H1 (cell line): ENCODE results near the gene APBA2. TPM values are rescaled to one million over a fixed set of nuclear protein-coding genes. Genes with fewer than 3 reads are reported as not detected.

Experiments used
- CTCF ChIA-PET: fragments of 300-600 bp; sonication (Branson Sonifier 250); formaldehyde crosslinking; loops from one replicate; lab custom pipeline; 2021; ENCODE audit not compliant: partially characterized antibody; lab: Charles Lee
- POLR2A ChIA-PET: fragments of 300-600 bp; sonication (Branson Sonifier 250); formaldehyde crosslinking; loops from one replicate; lab custom pipeline; 2021; ENCODE audit warnings: inconsistent platforms; ENCODE audit not compliant: partially characterized antibody; lab: Charles Lee
- DNase-seq, 2 experiments: peaks; one replicate each; pipeline versions ENCODE4 v3.0.0 to v3.0.0-alpha.2; 2010 to 2022; ENCODE audit warnings: low spot score in 2 of 2, low read depth in 1 of 2, mixed read lengths in 1 of 2
- FAIRE-seq: peaks from 2 replicates; lab custom pipeline; 2011; peaks lifted over from hg19 to GRCh38; lab: Jason Lieb, UNC
- H2AFZ ChIP-seq: 2 replicates; pipeline ENCODE4 v1.8.1; 2012; ENCODE audit warnings: low read length, inconsistent platforms
- H2AK5ac ChIP-seq: 2 replicates; pipeline ENCODE4 v1.6.1; 2013; ENCODE audit warnings: low read depth, low read length
- H2BK120ac ChIP-seq: replicated peaks from 2 replicates; pipeline ENCODE3; 2013; ENCODE audit warnings: low read depth, low read length, inconsistent platforms
- H2BK12ac ChIP-seq: 2 replicates; pipeline ENCODE4 v1.6.1; 2013; ENCODE audit warnings: low read depth, low read length
- H2BK15ac ChIP-seq: 2 replicates; pipeline ENCODE4 v1.6.1; 2013; ENCODE audit warnings: low read length
- H2BK20ac ChIP-seq: 2 replicates; pipeline ENCODE4 v1.6.1; 2013; ENCODE audit warnings: low read length
- H2BK5ac ChIP-seq: 2 replicates; pipeline ENCODE4 v1.6.1; 2013; ENCODE audit warnings: low read depth, low read length
- H3K14ac ChIP-seq: 2 replicates; pipeline ENCODE4 v1.6.1; 2013; ENCODE audit warnings: inconsistent platforms; ENCODE audit not compliant: insufficient read length
- H3K18ac ChIP-seq: 2 replicates; pipeline ENCODE4 v1.6.1; 2013; ENCODE audit warnings: low read length; ENCODE audit errors: extremely low read depth
- H3K23ac ChIP-seq: 2 replicates; pipeline ENCODE4 v1.6.1; 2013; ENCODE audit warnings: inconsistent platforms; ENCODE audit not compliant: insufficient read length
- H3K23me2 ChIP-seq: 2 replicates; pipeline ENCODE4 v1.6.1; 2013; ENCODE audit warnings: low read depth, low read length
- H3K27ac ChIP-seq: 2 replicates; pipeline ENCODE4 v1.6.1; 2011; ENCODE audit warnings: low read depth, low read length, inconsistent platforms
- H3K27me3 ChIP-seq, 4 experiments: replicated peaks in 1 of 4; 1 replicate in 1 of 4; 2 replicates in 3 of 4; pipeline versions ENCODE4 v1.6.1 to v1.8.1; 2011 to 2013; ENCODE audit warnings: low read length in 3 of 4, mild to moderate bottlenecking in 3 of 4, inconsistent platforms in 2 of 4, mixed read lengths in 2 of 4, moderate library complexity in 1 of 4; ENCODE audit not compliant: control insufficient read depth in 3 of 4, insufficient read depth in 3 of 4; ENCODE audit errors: extremely low read depth in 1 of 4
- H3K36me3 ChIP-seq, 4 experiments: 2 replicates each; pipeline versions ENCODE4 v1.6.1 to v1.8.1; 2011 to 2013; ENCODE audit warnings: mild to moderate bottlenecking in 4 of 4, low read length in 3 of 4, moderate library complexity in 2 of 4, control low read depth in 1 of 4, inconsistent platforms in 1 of 4; ENCODE audit not compliant: insufficient read depth in 4 of 4, control insufficient read depth in 2 of 4
- H3K4ac ChIP-seq: replicated peaks from 2 replicates; pipeline ENCODE3; 2013; ENCODE audit warnings: low read length, low read depth, mixed read lengths, inconsistent platforms; ENCODE audit not compliant: insufficient read length
- H3K4me1 ChIP-seq, 4 experiments: replicated peaks in 1 of 4; 1 replicate in 1 of 4; 2 replicates in 3 of 4; pipeline versions ENCODE4 v1.6.1 to v1.8.1; 2011 to 2013; ENCODE audit warnings: low read length in 3 of 4, inconsistent platforms in 2 of 4, mixed read lengths in 1 of 4; ENCODE audit not compliant: insufficient read depth in 4 of 4, control insufficient read depth in 3 of 4
- H3K4me2 ChIP-seq, 2 experiments: 2 replicates each; pipeline versions ENCODE4 v1.6.1 to v1.8.1; 2011 to 2013; ENCODE audit warnings: low read depth in 2 of 2, low read length in 2 of 2, control low read depth in 1 of 2, inconsistent platforms in 1 of 2, mild to moderate bottlenecking in 1 of 2; ENCODE audit not compliant: insufficient read depth in 1 of 2
- H3K4me3 ChIP-seq, 4 experiments: fragments of 200-600, 300-600 bp in 1 of 4; sonication (generic), shearing (Covaris generic), sonication (Bioruptor Twin) in 1 of 4; 2 replicates each; pipeline versions ENCODE4 v1.5.1 to v1.8.1; 2011 to 2016; ENCODE audit warnings: low read length in 4 of 4, low read depth in 3 of 4, control low read depth in 2 of 4, inconsistent platforms in 2 of 4, mild to moderate bottlenecking in 2 of 4, mixed read lengths in 1 of 4, moderate library complexity in 1 of 4; ENCODE audit not compliant: insufficient read depth in 2 of 4; ENCODE audit errors: extremely low read depth in 1 of 4
- H3K56ac ChIP-seq: replicated peaks from 2 replicates; pipeline ENCODE3; 2013; ENCODE audit warnings: low read depth, mild to moderate bottlenecking, mixed read lengths, low read length, inconsistent platforms; ENCODE audit not compliant: insufficient read length
- H3K79me1 ChIP-seq: 2 replicates; pipeline ENCODE4 v1.6.1; 2013; ENCODE audit warnings: low read depth, low read length, control low read depth
- H3K79me2 ChIP-seq, 2 experiments: 2 replicates each; pipeline versions ENCODE4 v1.6.1 to v1.8.1; 2012 to 2013; ENCODE audit warnings: low read length in 2 of 2, mild to moderate bottlenecking in 2 of 2, inconsistent platforms in 1 of 2; ENCODE audit not compliant: insufficient read depth in 2 of 2, control insufficient read depth in 1 of 2
- H3K9ac ChIP-seq, 4 experiments: replicated peaks in 1 of 4; 1 replicate in 1 of 4; 2 replicates in 3 of 4; pipeline versions ENCODE4 v1.6.1 to v1.8.1; 2011 to 2013; ENCODE audit warnings: low read depth in 3 of 4, low read length in 3 of 4, control low read depth in 2 of 4, mild to moderate bottlenecking in 2 of 4, moderate library complexity in 2 of 4, inconsistent platforms in 1 of 4; ENCODE audit errors: extremely low read depth in 1 of 4
- H3K9me3 ChIP-seq, 2 experiments: 2 replicates each; pipeline versions ENCODE4 v1.6.1 to v1.8.1; 2012 to 2013; ENCODE audit warnings: mild to moderate bottlenecking in 2 of 2, moderate library complexity in 2 of 2, control low read depth in 1 of 2, inconsistent platforms in 1 of 2, low read depth in 1 of 2, low read length in 1 of 2, mixed read lengths in 1 of 2; ENCODE audit not compliant: insufficient read depth in 2 of 2
- H4K20me1 ChIP-seq, 2 experiments: replicated peaks in 1 of 2; 2 replicates each; pipeline versions ENCODE3 to v1.8.1; 2011 to 2013; ENCODE audit warnings: inconsistent platforms in 2 of 2, low read length in 2 of 2, mild to moderate bottlenecking in 1 of 2; ENCODE audit not compliant: insufficient read depth in 2 of 2, control insufficient read depth in 1 of 2
- H4K5ac ChIP-seq: 2 replicates; pipeline ENCODE4 v1.6.1; 2013; ENCODE audit warnings: low read length, low read depth, mixed read lengths, inconsistent platforms; ENCODE audit not compliant: insufficient read length
- H4K8ac ChIP-seq: 2 replicates; pipeline ENCODE4 v1.8.0; 2013; ENCODE audit warnings: mild to moderate bottlenecking, moderate library complexity, low read length, inconsistent platforms; ENCODE audit not compliant: insufficient read depth; ENCODE audit errors: extremely low read depth
- H4K91ac ChIP-seq: replicated peaks from 2 replicates; pipeline ENCODE3; 2013; ENCODE audit warnings: low read length, mixed read lengths, inconsistent platforms; ENCODE audit not compliant: insufficient read length
- CHD2 ChIP-seq: IDR thresholded peaks from 2 replicates; pipeline ENCODE4 v1.6.1; 2012; ENCODE audit warnings: low read length, improper control_type of control experiment
- CTCF ChIP-seq, 3 experiments: IDR thresholded peaks; 1 replicate in 2 of 3; 2 replicates in 1 of 3; pipeline versions ENCODE4 v1.5.1 to v1.6.1; 2011; ENCODE audit warnings: low read length in 3 of 3, mild to moderate bottlenecking in 3 of 3, inconsistent platforms in 2 of 3, low read depth in 1 of 3, moderate library complexity in 1 of 3; ENCODE audit not compliant: insufficient read depth in 1 of 3; ENCODE audit errors: control extremely low read depth in 1 of 3
- GABPA ChIP-seq: IDR thresholded peaks from 2 replicates; pipeline ENCODE4 v1.6.1; 2011; ENCODE audit warnings: mild to moderate bottlenecking, low read length, moderate library complexity, borderline replicate concordance; ENCODE audit not compliant: insufficient read depth
- GTF2F1 ChIP-seq: IDR thresholded peaks from 2 replicates; pipeline ENCODE4 v1.6.1; 2012; ENCODE audit warnings: low read depth, low read length, improper control_type of control experiment, borderline replicate concordance
- JUN ChIP-seq: IDR thresholded peaks from 2 replicates; pipeline ENCODE4 v1.6.1; 2011; ENCODE audit warnings: low read depth, mild to moderate bottlenecking, improper control_type of control experiment, low read length
- KDM4A ChIP-seq: IDR thresholded peaks from one replicate; pipeline ENCODE4 v1.7.1; 2012; ENCODE audit warnings: low read depth, mild to moderate bottlenecking, moderate library complexity, low read length, inconsistent platforms; ENCODE audit not compliant: severe bottlenecking
- POU5F1 ChIP-seq: IDR thresholded peaks from 2 replicates; pipeline ENCODE4 v1.6.1; 2011; ENCODE audit warnings: low read depth, mild to moderate bottlenecking, low read length, moderate library complexity
- RFX5 ChIP-seq: IDR thresholded peaks from 2 replicates; pipeline ENCODE4 v1.6.1; 2011; ENCODE audit warnings: low read depth, low read length, improper control_type of control experiment, borderline replicate concordance
- RNF2 ChIP-seq: fragments of 200-900, 300-1000 bp; sonication (generic); IDR thresholded peaks from 2 replicates; pipeline ENCODE4 v1.7.1; 2016; ENCODE audit warnings: borderline replicate concordance, low read depth, mild to moderate bottlenecking, antibody characterized with exemption, low read length; ENCODE audit not compliant: poor library complexity, severe bottlenecking; ENCODE audit errors: missing control alignments
- SIRT6 ChIP-seq: IDR thresholded peaks from one replicate; pipeline ENCODE4 v1.7.1; 2012; ENCODE audit warnings: low read length, inconsistent platforms
- WGBS, 2 experiments: shearing (Covaris generic) in 1 of 2; methylation state at CpG; one replicate each; pipeline versions ENCODE4 v1.1.6 to v1.1.7; 2013 to 2015; ENCODE audit warnings: low lambda C conversion rate in 2 of 2, mixed read lengths in 2 of 2, inconsistent platforms in 1 of 2, low coverage in 1 of 2, missing lambda C conversion rate in 1 of 2; ENCODE audit not compliant: insufficient replicate concordance in 2 of 2, insufficient coverage in 1 of 2, insufficient read length in 1 of 2; ENCODE audit errors: extremely low coverage in 1 of 2, missing lambda C conversion rate in 1 of 2; 5-methylcytosine and 5-hydroxymethylcytosine counted together
- polyA plus RNA-seq, 7 experiments: library from polyadenylated mRNA; depleted of rRNA in 3 of 7; stranded (reverse) in 5 of 7; unstranded in 2 of 7; fragments of >200 nt in 5 of 7; fragments of 200-250 nt in 2 of 7; gene quantifications; 1 replicate in 5 of 7; 2 replicates in 1 of 7; 4 replicates in 1 of 7; pipeline versions ENCODE4 v1.2.1 to v1.2.3, GENCODE V29; 2011 to 2013; ENCODE audit warnings: missing spikeins in 2 of 7, mixed read lengths in 2 of 7
- total RNA-seq: library from RNA; stranded (reverse); fragmentation: NEBNext Ultra II Directional; extraction: Animal tissue kit (Norgen Biotek cat#: 25700); gene quantifications from 2 replicates; pipeline ENCODE4 v1.2.1, GENCODE V29; 2021

APBA2 gene
- total and polyA plus RNA-seq, 2 of the 8 experiments (the other 6 are each of a cell fraction or from before 2014, with no cell fraction given), result 15.5 to 19.0 TPM

GRCh38 chr15:28909958-28910500, 24.3 kb downstream of the APBA2 start:
- POLR2A ChIA-PET, result no interaction called here
- Histone ChIP-seq H3K79me2 (no peaks in the 10 kb centered on the region), H3K23me2 (peaks cover 4% of the 10 kb centered on the region; the same call in 1 of the 2 replicates), H3K14ac (no peak overlapping the region), H2AFZ (no peak overlapping the region), H3K4ac (no peak overlapping the region), H3K56ac (no peak overlapping the region), H4K91ac (no peak overlapping the region), H2BK120ac (no peak overlapping the region), H4K5ac (no peak overlapping the region), H3K79me1 (peaks cover 4% of the 10 kb centered on the region), H2BK15ac (no peak overlapping the region), H3K4me3 (no peak overlapping the region), H3K9me3 (peaks cover 0 to 3% of the 10 kb centered on the region in 2 experiments; a peak in 1 of 4 replicates), H3K23ac (no peak overlapping the region), H3K4me1 (peaks cover 6 to 17% (median 10%) of the 10 kb centered on the region in 4 experiments; a peak in 6 of 7 replicates), H2BK20ac (no peak overlapping the region), H3K4me2 (no peak overlapping the region), H4K20me1 (peaks cover 0 to 4% of the 10 kb centered on the region in 2 experiments), H3K27ac (no peak overlapping the region), H2BK5ac (no peak overlapping the region), H3K36me3 (no peaks in the 10 kb centered on the region; a peak in 1 of 8 replicates), H3K9ac (no peak overlapping the region), H3K27me3 (no peaks in the 10 kb centered on the region), H3K18ac (no peak overlapping the region), H2AK5ac (no peak overlapping the region), H4K8ac (no peak overlapping the region), H2BK12ac (no peak overlapping the region)
- WGBS, 2 experiments, result 93% methylated on average over 7 of the region's 7 CpGs; no CpG with 5 or more reads in 1 of the 2 experiments
- DNase-seq (no peak), FAIRE-seq (no peak)
- CTCF ChIA-PET, result interaction anchor here (0.8 to 1.2 kb wide), 3 partner anchors 11 to 761 kb away, joined by 3 read pairs; no protein-coding TSS in a partner anchor
- TF ChIP-seq JUN, result no peak
- TF ChIP-seq CTCF (IDR thresholded peaks at IDR 0.05; ENCODE audit: control extremely low read depth in 1 of 3, insufficient read depth in 1 of 3, low read depth in 1 of 3, low read length in 3 of 3), result no peak
- no peak for TF ChIP-seq POU5F1
- no peak for TF ChIP-seq KDM4A
- no peak for TF ChIP-seq RNF2
- no peak for TF ChIP-seq RFX5
- no peak for TF ChIP-seq GTF2F1
- no peak for TF ChIP-seq SIRT6
- no peak for TF ChIP-seq CHD2
- TF ChIP-seq GABPA, result no peak
